ENCODE results near the gene REEP3. TPM values are rescaled to one million over a fixed set of nuclear protein-coding genes. Genes with fewer than 3 reads are reported as not detected.

The REEP3 gene
- total and polyA plus RNA-seq, 2 of the 8 experiments (the other 6 are each of a cell fraction or from before 2014, with no cell fraction given), result 5.8 to 31.5 TPM

DNA sequence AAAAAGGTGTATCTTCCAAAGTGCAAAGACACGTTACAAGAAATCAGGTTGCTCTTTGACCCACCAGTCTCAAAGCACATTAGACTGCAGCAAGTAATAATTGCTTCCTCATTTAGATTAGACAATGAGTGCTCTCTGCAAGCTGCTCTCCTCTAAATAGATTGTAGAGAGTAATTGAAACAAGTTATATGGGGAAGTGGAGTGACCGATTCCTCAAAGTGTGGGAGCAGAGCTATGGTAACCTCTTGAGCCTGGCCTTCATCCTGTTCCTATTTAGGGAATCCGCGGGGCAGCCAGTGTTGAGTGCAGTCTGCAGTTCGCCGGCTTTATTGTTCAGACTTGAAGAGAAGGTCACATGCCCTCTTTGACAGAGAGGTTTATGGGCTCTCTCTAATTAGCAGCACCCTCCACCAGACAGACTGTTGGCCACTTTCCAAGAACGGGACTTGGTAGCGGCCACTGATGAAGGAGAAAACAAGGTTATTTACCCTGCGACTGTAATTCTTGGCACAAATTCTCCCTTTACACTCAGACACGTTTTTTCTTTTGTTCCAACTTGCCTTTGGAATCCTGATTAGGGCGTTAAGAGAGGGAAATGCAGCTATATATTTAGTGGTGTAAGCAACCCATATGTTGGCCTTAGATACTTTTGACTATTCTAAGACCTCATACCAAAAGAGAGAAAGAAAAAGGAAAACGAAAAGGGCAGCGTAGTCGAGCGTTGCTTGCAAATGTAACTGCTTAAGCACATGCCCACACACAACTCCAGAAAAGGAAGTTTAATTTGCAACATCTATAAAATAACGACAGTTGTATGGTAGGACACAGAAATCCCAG lies 107.5 kb downstream of the REEP3 start (continued):
- no peak for TF ChIP-seq EGR1 (IDR thresholded peaks at IDR 0.05; ENCODE audit: borderline replicate concordance, low read depth, low read length)
- TF ChIP-seq TEAD4 (IDR thresholded peaks at IDR 0.05; ENCODE audit: low read depth, low read length), result no peak
- TF ChIP-seq CREB1 (IDR thresholded peaks at IDR 0.05), result no peak
- no peak for TF ChIP-seq RFX5 (IDR thresholded peaks at IDR 0.05; ENCODE audit: borderline replicate concordance, low read depth, low read length)
- TF ChIP-seq EP300 (IDR thresholded peaks at IDR 0.05; ENCODE audit: borderline replicate concordance in 1 of 2, low read depth in 2 of 2, low read length in 2 of 2), result no peak
- TF ChIP-seq CBX8 (IDR thresholded peaks at IDR 0.05; ENCODE audit: borderline replicate concordance, low read depth, low read length), result no peak
- TF ChIP-seq GTF2F1 (IDR thresholded peaks at IDR 0.05; ENCODE audit: borderline replicate concordance, low read depth, low read length), result no peak
- TF ChIP-seq, protein P1, sequence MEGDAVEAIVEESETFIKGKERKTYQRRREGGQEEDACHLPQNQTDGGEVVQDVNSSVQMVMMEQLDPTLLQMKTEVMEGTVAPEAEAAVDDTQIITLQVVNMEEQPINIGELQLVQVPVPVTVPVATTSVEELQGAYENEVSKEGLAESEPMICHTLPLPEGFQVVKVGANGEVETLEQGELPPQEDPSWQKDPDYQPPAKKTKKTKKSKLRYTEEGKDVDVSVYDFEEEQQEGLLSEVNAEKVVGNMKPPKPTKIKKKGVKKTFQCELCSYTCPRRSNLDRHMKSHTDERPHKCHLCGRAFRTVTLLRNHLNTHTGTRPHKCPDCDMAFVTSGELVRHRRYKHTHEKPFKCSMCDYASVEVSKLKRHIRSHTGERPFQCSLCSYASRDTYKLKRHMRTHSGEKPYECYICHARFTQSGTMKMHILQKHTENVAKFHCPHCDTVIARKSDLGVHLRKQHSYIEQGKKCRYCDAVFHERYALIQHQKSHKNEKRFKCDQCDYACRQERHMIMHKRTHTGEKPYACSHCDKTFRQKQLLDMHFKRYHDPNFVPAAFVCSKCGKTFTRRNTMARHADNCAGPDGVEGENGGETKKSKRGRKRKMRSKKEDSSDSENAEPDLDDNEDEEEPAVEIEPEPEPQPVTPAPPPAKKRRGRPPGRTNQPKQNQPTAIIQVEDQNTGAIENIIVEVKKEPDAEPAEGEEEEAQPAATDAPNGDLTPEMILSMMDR (IDR thresholded peaks at IDR 0.05; ENCODE audit: control extremely low read depth in 1 of 3, insufficient read depth in 1 of 3, low read depth in 1 of 3, low read length in 3 of 3), result no peak
- no peak for TF ChIP-seq YY1 (IDR thresholded peaks at IDR 0.05; ENCODE audit: low read depth, low read length)
- no peak for TF ChIP-seq SIX5 (IDR thresholded peaks at IDR 0.05; ENCODE audit: low read depth, low read length)
- TF ChIP-seq TCF12 (IDR thresholded peaks at IDR 0.05; ENCODE audit: low read depth, low read length), result no peak
- no peak for TF ChIP-seq E2F6 (IDR thresholded peaks at IDR 0.05)
- TF ChIP-seq SUZ12 (IDR thresholded peaks at IDR 0.05; ENCODE audit: low read length), result no peak
- TF ChIP-seq CHD1 (IDR thresholded peaks at IDR 0.05; ENCODE audit: low read depth, low read length), result no peak; the same call in 1 of the 2 replicates
- TF ChIP-seq SP2 (IDR thresholded peaks at IDR 0.05; ENCODE audit: low read length), result no peak
- TF ChIP-seq ATF3 (IDR thresholded peaks at IDR 0.05; ENCODE audit: insufficient read depth, low read depth, low read length), result 0 out of 2 replicates have a peak, but pooled peaks have one; percentile 11
- TF ChIP-seq MAFK (IDR thresholded peaks at IDR 0.05; ENCODE audit: low read depth, low read length), result no peak
- 0 out of 2 replicates have a peak, but pooled peaks have one; percentile 24 for TF ChIP-seq TAF1 (IDR thresholded peaks at IDR 0.05; ENCODE audit: low read depth, low read length)
- no peak for TF ChIP-seq CEBPB (IDR thresholded peaks at IDR 0.05; ENCODE audit: low read depth, low read length)
- no peak for TF ChIP-seq GABPA (IDR thresholded peaks at IDR 0.05; ENCODE audit: borderline replicate concordance, insufficient read depth, low read length)
- TF ChIP-seq KDM4A (IDR thresholded peaks at IDR 0.05; ENCODE audit: low read depth, low read length, severe bottlenecking), result no peak

Measured in H1 (cell line).